K562 (cell line): Measurements from ENCODE around the gene MBP. TPM values are rescaled to one million over a fixed set of nuclear protein-coding genes. Genes with fewer than 3 reads are reported as not detected.

Experiments used
- FOXK2 ChIP-seq, 2 experiments: fragments of 450-650 bp; IDR thresholded peaks in 1 of 2; conservative IDR thresholded peaks in 1 of 2; 2 replicates each; pipeline ENCODE4 v1.6.1; 2016; ENCODE audit warnings: low read depth in 2 of 2, mild to moderate bottlenecking in 1 of 2
- MCM5 ChIP-seq: fragments of 450-650 bp; IDR thresholded peaks from 2 replicates; pipeline ENCODE4 v1.6.1; 2016; ENCODE audit warnings: low read depth
- NFIX ChIP-seq: fragments of 250-450 bp; sonication (Bioruptor Pico); IDR thresholded peaks from 2 replicates; pipeline ENCODE4 v1.4.0; 2020; ENCODE audit warnings: low read depth, mild to moderate bottlenecking, moderate library complexity
- PRPF4 ChIP-seq: fragments of 200-400 bp; formaldehyde crosslinking; IDR thresholded peaks from one replicate; pipeline ENCODE4 v1.6.1; 2017; ENCODE audit warnings: low read length, low read depth, mild to moderate bottlenecking; ENCODE audit not compliant: insufficient read depth, poor library complexity, severe bottlenecking
- SIRT6 ChIP-seq: IDR thresholded peaks from one replicate; pipeline ENCODE4 v1.6.1; 2012; ENCODE audit warnings: low read depth, mild to moderate bottlenecking, control low read depth, inconsistent platforms, low read length, moderate library complexity
- TOE1 ChIP-seq, 2 experiments: fragments of 450-650 bp in 1 of 2; sonication (generic) in 1 of 2; formaldehyde crosslinking in 1 of 2; IDR thresholded peaks; 2 replicates each; pipeline versions ENCODE4 v1.7.1 to v1.8.0; 2016 to 2022; ENCODE audit warnings: borderline replicate concordance in 2 of 2, mild to moderate bottlenecking in 2 of 2, antibody characterized with exemption in 1 of 2, inconsistent platforms in 1 of 2, low read depth in 1 of 2, missing genetic modification reagents in 1 of 2, moderate library complexity in 1 of 2
- ZNF41 ChIP-seq: fragments of 250-450 bp; sonication (Bioruptor Pico); conservative IDR thresholded peaks from 2 replicates; pipeline ENCODE4 v1.4.0; 2020; ENCODE audit warnings: mild to moderate bottlenecking
- ZNF740 ChIP-seq, 3 experiments: fragments of 200-800 bp in 1 of 3; sonication (Bioruptor generic) in 1 of 3; sonication (generic) in 1 of 3; formaldehyde crosslinking in 1 of 3; IDR thresholded peaks; 2 replicates each; pipeline versions ENCODE4 v1.6.1 to v1.8.0; 2016 to 2022; ENCODE audit warnings: mild to moderate bottlenecking in 2 of 3, missing compliant biosample characterization in 2 of 3, missing genetic modification characterization in 2 of 3, missing genetic modification reagents in 1 of 3
- polyA plus RNA-seq, 8 experiments: library from polyadenylated mRNA; depleted of rRNA in 4 of 8; stranded (reverse) in 5 of 8; unstranded in 3 of 8; fragments of >200 nt; fragmentation: Nextera tagmentation in 2 of 8; fragmentation: Illumina TruSeq in 1 of 8; extraction: Ambion mirVana in 2 of 8; extraction: Trizol in 1 of 8; gene quantifications; 2 replicates each; pipeline versions ENCODE4 v1.2.1 to v1.2.3, GENCODE V29; 2011 to 2014; ENCODE audit warnings: inconsistent platforms in 1 of 8, missing spikeins in 1 of 8
- total RNA-seq, 7 experiments: library from RNA; depleted of rRNA in 6 of 7; stranded (reverse); fragments of >200 nt in 6 of 7; fragmentation: Illumina TruSeq in 2 of 7; extraction: Trizol in 2 of 7; gene quantifications; 2 replicates each; pipeline versions ENCODE4 v1.2.1 to v1.2.3, GENCODE V29; 2011 to 2021; ENCODE audit warnings: low replicate concordance in 1 of 7

The MBP gene
- total and polyA plus RNA-seq, 9 of the 15 experiments (the other 6 are each of a cell fraction or from before 2014, with no cell fraction given): 0.09 TPM; not detected in 8

DNA sequence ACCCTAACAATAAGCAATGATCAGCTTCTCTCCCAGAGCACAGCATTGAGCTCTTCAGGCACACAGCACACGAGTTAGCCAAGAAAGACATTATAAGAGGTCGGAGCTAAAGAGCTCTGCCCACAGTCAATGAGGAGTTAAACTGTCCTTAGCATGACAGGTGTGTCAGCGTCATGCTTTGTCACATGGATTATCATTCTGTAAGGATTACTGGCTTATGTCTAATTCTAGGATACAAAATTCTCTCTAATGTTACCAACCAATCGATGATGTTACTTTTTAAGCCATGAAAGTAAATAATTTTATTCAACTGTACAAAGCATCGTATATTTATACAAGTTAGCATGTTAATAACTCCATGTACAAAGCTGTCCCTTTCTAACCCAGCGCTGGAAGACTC lies 201.4 kb downstream of the MBP start (continued):
- no peak for TF ChIP-seq ZNF740 (CRISPR knock-in tag; IDR thresholded peaks at IDR 0.05)
- no peak for TF ChIP-seq ZNF740 (tag; IDR thresholded peaks at IDR 0.05)
- TF ChIP-seq TOE1 (IDR thresholded peaks at IDR 0.05; ENCODE audit: borderline replicate concordance): no peak
- TF ChIP-seq TOE1 (CRISPR knock-in tag; IDR thresholded peaks at IDR 0.05; ENCODE audit: borderline replicate concordance, low read depth): no peak
- no peak for TF ChIP-seq ZNF41
- TF ChIP-seq MCM5: no peak
- TF ChIP-seq FOXK2 (conservative IDR thresholded peaks at IDR 0.05 in 1 of 2, IDR thresholded peaks at IDR 0.05 in 1 of 2; ENCODE audit: low read depth in 2 of 2): no peak
- no peak for TF ChIP-seq NFIX (CRISPR knock-in tag)
- TF ChIP-seq PRPF4: no peak
- TF ChIP-seq SIRT6: no peak

Other genes with a start within 250 kb of the MBP start
- not detected in 2 replicates for gene GALR1, start 117.1 kb upstream of the MBP start, total RNA-seq (2014; rRNA removed)
- not detected in 2 replicates for gene GALR1, start 117.1 kb upstream of the MBP start, total RNA-seq (2014; rRNA removed; fragmentation: Illumina TruSeq; extraction: Trizol)
- gene GALR1, start 117.1 kb upstream of the MBP start, total RNA-seq (2015; rRNA removed; fragmentation: Illumina TruSeq; extraction: Trizol): not detected in 2 replicates
- gene GALR1, start 117.1 kb upstream of the MBP start, total RNA-seq (2021): not detected in 2 replicates
- not detected in 2 replicates for gene GALR1, start 117.1 kb upstream of the MBP start, polyA plus RNA-seq (2011; rRNA removed)
- not detected in 2 replicates for gene GALR1, start 117.1 kb upstream of the MBP start, polyA plus RNA-seq (2014; fragmentation: Illumina TruSeq; extraction: Trizol)
- not detected for gene GALR1, start 117.1 kb upstream of the MBP start, polyA plus RNA-seq (2014; fragmentation: Nextera tagmentation; extraction: Ambion mirVana)
- not detected in 2 replicates for gene GALR1, start 117.1 kb upstream of the MBP start, polyA plus RNA-seq (2014; rRNA removed)